HG03175 (cell line): ENCODE results near the gene CAV2.

ENCODE experiments used
- ATAC-seq: cut with Tn5 transposase; IDR thresholded peaks from one replicate; pipeline ENCODE4 v1.9.1; 2021; ENCODE audit warnings: mild to moderate bottlenecking, moderate library complexity; ENCODE audit not compliant: unreplicated experiment

Gene CAV2

GRCh38 chr7:116494472-116494871, 5.1 kb upstream of the CAV2 start:
- ATAC-seq, result no peak

DNA sequence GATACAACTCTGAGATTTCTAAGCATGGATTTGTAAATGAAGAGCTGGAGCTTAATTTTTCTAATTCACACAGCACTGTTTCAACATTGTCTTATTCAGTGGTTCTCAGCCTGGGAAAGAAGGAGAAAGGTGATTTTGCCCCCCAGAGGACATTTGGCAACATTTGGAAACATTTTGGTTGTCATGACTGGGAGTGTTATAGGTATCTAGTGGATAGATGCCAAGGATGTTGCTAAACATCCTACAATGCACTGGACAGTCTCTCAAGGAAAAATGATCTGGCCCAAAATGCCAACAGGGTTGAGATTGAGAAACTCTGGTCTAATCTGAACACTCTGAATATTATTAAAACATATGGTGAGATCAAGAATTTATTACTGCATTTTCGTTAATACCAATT, 3.8 kb upstream of the CAV2 start:
- ATAC-seq, result no peak

DNA sequence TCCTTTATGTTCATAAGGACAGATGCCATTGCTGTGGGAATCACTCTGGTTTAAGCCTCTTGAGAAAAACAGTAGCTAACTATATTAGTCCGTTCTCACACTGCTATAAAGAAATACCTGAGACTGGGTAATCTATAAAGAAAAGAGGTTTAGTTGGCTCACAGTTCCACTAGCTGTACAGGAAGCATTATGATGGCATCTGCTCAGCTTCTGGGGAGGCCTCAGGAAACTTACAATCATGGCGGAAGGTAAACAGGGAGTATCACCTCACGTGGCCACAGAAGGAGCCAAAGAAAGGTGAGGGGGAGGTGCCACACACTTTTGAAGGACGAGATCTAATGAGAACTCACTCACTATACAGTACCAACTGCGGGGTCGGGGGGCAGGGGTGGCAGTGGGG, 2.9 kb upstream of the CAV2 start:
- no peak for ATAC-seq

DNA sequence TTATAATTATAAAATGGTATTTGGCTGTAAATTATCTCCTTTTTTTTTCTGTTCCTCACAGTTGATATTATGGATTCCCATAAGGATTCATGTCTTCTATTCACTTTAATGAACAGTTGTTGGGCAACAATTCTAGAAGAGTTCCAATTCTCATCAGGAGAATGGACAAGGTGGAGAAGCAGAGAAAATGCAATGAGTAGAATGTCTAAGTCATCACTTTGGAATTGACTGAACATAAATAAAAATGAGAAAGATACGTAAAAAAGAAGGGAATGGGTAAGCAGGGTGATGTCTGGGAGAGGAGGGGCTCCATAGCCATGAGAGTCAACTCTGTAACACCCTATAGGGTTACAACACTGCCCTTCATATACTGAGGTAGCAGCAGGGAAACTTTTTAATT, 1.8 kb upstream of the CAV2 start:
- no peak for ATAC-seq

- peak; percentile 53 for ATAC-seq
These were observed 728 bp downstream of the CAV2 start for GRCh38 chr7:116500078-116500853.

DNA sequence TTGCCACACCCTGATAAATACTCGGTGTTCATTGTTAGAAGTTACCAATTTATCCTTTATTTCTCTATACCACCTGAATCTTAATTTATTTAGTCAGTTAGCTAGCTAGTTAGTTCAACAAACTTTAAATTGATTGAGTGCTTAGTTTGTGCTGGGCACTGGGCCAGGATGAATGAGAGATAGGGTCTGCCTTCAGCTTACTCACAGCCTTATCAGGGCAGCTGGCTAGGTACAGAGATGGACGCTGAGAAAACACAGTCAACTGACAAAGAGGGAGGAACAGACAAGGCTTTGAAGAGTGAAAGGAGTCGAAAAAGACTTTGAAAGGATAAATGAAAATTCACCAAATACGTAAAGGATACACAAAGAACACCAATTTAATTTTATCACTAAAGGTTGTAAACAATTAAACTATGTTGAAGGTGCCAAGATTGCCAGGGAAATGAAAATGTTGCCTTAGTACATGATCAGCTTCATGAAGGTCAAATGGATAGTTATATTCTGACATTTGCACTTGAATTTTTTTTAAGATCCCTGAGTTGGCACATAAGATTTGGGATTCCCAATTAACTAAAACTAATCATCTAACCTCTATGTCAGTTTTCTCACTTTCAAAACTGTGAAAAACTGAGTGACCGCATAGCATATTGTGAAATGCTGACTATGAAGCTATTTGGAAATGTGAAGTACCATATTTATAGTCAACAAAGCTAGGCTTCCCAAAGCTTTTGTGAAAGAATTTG, 2.1 kb downstream of the CAV2 start:
- ATAC-seq, result no peak

DNA sequence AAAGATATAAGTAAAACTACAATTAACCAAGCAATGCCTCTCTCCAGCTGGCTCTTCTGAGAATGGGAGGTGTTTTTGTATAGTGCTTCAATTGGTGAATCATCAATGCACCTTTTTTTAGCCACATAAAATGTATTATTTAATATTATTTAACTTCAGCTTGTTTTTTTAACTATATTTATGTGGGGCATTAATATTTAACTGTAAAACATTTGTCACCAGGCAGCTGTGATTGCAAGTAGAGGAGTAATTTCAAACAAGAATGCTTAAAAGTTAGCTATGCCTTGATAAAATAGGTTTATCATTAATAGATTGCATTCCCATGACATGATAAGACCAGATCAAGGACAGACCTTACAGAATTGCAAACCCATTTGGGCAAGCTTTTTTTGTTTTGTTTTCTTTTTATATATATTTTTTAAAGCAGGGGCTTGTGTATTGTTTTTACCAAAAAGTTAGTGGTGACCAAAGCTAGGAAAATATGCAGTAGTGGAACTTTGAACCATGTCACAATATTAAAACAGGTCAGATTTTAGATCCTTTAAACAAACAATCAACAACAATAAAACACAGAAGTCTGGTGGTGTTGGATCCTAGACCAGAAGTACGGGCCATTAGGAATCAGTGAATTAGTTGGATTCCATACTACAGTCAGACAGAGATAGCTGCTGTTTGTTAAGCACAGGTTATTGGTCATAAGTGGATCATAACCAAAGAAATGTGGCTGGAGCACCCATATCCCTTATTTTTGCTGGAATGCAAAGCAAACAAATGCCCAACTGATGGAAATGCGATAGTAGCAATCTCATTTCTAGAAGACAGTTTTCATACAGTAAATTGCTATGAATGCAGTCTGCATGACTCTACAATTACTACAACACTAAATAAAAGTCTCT, 2.9 kb downstream of the CAV2 start:
- ATAC-seq, result no peak

DNA sequence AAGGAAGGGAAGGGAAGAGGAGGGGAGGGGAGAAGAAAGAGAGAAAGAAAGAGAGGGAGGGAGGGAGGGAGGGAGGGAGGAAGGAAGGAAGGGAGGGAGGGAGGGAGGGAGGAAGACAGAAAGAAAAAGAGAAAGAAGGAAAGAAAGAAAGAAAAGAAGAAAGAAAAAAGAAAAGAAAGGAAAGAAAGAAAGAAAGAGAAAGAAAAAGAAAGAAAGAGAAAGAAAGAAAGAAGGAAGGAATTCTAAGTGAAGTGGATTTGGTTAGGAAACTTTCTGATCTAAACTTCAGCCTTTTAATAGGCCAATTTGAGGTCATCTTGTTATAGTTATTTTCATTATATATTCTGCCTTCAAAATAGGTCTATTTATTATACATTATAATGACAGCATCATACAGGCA, 4.3 kb downstream of the CAV2 start:
- ATAC-seq, result no peak

GRCh38 chr7:116505278-116505677, 5.7 kb downstream of the CAV2 start:
- ATAC-seq, result no peak

DNA sequence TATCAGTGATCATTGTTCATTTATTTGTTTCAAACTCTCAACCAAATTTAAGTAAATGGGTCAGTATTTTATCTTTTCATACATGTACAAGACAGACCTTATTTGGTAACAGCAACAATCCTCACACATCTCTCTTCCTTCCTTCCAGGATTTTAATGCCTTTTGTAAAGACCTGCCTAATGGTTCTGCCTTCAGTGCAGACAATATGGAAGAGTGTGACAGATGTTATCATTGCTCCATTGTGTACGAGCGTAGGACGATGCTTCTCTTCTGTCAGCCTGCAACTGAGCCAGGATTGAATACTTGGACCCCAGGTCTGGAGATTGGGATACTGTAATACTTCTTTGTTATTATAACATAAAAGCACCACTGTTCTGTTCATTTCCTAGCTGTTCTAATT, 6.3 kb downstream of the CAV2 start:
- ATAC-seq, result no peak

GRCh38 chr7:116509982-116510579, 10.5 kb downstream of the CAV2 start:
- no peak for ATAC-seq

GRCh38 chr7:116510795-116511194, 11.3 kb downstream of the CAV2 start:
- ATAC-seq, result no peak

DNA sequence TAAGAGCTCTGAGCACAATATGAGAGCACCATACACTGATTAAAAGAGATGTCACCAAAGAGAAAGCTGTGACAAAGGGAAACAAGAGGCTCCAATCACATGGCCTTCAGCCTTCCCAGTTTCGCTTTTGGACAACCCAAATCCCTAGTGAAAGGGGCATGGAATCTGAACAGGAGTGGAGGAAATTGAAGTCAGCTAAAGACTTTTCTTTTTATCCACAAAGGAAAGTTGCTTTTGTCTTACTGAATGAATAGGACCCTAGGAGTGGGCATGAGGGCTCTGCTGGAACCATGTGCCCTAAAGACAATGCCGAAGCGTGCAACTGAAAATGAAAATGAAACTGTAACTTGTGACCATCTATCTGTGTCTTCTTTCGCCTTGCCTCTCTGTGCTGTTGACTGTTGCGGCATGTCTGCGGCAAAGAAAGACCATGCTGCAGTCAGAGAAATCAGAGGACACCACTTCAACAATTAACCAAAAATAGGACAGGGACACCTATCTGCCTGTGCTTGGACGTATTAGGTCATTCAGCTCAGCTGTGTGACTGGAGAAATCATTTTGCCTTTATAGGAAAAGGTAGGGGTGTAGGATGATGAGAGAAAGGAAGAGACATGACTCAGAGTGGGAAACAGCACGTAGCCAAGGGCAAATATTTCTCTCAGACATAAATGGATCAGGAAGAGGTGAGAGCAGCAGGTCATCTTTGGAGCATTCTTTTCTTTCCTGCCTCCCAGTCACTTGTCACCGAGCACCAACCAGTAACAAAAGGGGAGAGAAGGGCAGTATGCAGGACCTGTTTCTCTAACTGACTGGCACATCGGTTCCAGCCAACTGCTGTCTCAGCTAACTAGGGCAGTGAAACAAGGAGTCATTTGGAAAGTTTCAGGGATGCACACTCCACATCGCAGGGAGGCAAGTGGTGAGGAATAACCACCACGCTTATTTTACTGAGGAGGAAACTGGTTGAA, 12.3 kb downstream of the CAV2 start:
- peak; percentile 100 for ATAC-seq

- ATAC-seq, result no peak
These were observed 13.1 kb downstream of the CAV2 start for GRCh38 chr7:116512520-116513188.

DNA sequence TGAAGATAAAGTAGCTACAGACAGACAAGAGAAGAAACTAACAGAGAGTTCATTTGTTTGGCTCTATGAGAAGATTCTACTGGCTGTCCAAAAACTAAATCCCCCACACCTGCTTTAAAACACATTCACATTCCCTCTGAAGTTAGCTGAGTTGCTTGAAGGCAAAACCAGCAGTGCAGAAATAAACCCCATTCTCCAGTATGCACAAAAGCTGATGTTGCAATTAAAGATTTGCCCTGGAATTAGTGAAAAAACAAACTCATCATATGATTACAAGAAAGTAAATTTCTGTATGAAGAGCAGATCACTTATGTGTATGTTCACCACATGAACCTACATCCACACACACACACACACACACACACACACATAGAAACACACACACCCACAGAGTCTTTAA, 16.0 kb downstream of the CAV2 start:
- no peak for ATAC-seq

GRCh38 chr7:116516324-116516723, 16.8 kb downstream of the CAV2 start:
- ATAC-seq, result no peak

DNA sequence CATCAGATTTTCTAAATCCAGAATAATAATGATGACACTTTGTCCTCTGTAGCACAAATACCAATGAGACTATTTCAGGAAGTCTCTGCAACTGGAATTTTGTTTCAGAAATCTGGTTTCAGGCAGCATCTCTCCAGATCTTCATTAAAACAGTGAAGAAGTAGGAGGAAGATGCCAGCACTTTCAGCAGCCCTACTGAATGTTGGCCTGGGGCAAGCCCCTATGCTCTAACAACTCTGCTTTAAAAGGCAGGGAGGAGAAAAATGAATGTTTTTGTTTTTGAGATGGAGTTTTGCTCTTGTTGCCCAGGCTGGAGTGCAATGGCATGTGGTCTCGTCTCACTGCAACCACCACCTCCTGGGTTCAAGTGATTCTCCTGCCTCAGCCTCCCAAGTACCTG, 18.1 kb downstream of the CAV2 start:
- no peak for ATAC-seq

- no peak for ATAC-seq
These were observed 19.4 kb downstream of the CAV2 start for GRCh38 chr7:116518961-116519360.

GRCh38 chr7:116521046-116521664, 21.6 kb downstream of the CAV2 start:
- no peak for ATAC-seq
